ENCODE results near the gene RALBP1.
A peak's percentile ranks its signal among the peaks of the same experiment; 100 is the strongest.
"Not testable (repeated sequence)": the region's sequence is repeated elsewhere in the genome, so short reads cannot be mapped to it uniquely, and the experiment has no call there.

The RALBP1 gene

GRCh38 chr18:9483526-9483925 is 8.2 kb downstream of the RALBP1 start:
- no peaks in the 10 kb centered on the region for H3K27me3 ChIP-seq (ENCODE audit: control insufficient read depth, insufficient read depth, low read length)
- no peak overlapping the region for H3K27ac ChIP-seq
- no peak for TF ChIP-seq CTCF (IDR thresholded peaks at IDR 0.05)
- H3K36me3 ChIP-seq (ENCODE audit: control insufficient read depth, insufficient read depth, low read length): no peaks in the 10 kb centered on the region
- H3K4me1 ChIP-seq: peaks cover 1% of the 10 kb centered on the region
- H3K9ac ChIP-seq: no peak overlapping the region
- no peak overlapping the region for H3K4me2 ChIP-seq (ENCODE audit: low read length)
- no peak overlapping the region for H2AFZ ChIP-seq
- peaks cover 47% of the 10 kb centered on the region for H3K79me2 ChIP-seq
- no peaks in the 10 kb centered on the region for H3K9me3 ChIP-seq (ENCODE audit: control insufficient read depth, low read length)
- no peak overlapping the region for H3K4me3 ChIP-seq (ENCODE audit: low read depth, low read length)

- H3K27ac ChIP-seq; H3K4me2 ChIP-seq (ENCODE audit: low read length); H3K4me1 ChIP-seq; H3K9me3 ChIP-seq (ENCODE audit: control insufficient read depth, low read length); H3K27me3 ChIP-seq (ENCODE audit: control insufficient read depth, insufficient read depth, low read length); H3K9ac ChIP-seq; H3K36me3 ChIP-seq (ENCODE audit: control insufficient read depth, insufficient read depth, low read length); H2AFZ ChIP-seq; H3K4me3 ChIP-seq (ENCODE audit: low read depth, low read length): not testable (repeated sequence)
- H3K79me2 ChIP-seq: peaks cover 38% of the 10 kb centered on the region
Measured at GRCh38 chr18:9484856-9485255, 9.5 kb downstream of the RALBP1 start.

DNA sequence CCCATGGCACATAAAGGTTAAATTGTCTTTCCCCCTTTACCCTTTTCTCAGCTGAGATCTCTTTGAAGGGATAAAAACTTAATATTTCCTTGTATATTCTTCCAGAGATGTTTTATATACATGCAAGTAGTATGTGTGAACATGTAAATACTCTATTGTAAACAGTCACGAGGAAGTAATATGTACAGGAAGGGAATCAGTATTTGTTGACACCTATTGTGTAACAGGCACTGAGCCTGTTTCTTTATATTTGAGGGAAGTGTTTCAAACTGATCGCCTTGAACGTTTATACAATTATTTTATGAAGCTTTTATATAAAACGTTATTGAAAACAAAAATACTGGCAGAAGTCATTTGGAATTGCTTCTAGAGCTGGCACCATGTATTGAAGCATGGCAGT is 13.2 kb downstream of the RALBP1 start:
- Histone ChIP-seq H3K4me2 (ENCODE audit: low read length) (no peak overlapping the region), H3K27ac (no peak overlapping the region), H3K4me1 (no peaks in the 10 kb centered on the region)

GRCh38 chr18:9494778-9495331 is 19.5 kb downstream of the RALBP1 start:
- Histone ChIP-seq H3K36me3 (ENCODE audit: control insufficient read depth, insufficient read depth, low read length) (no peaks in the 10 kb centered on the region), H3K27me3 (ENCODE audit: control insufficient read depth, insufficient read depth, low read length) (no peaks in the 10 kb centered on the region), H3K9ac (no peak overlapping the region), H3K4me2 (ENCODE audit: low read length) (peak overlapping the region; percentile 60), H2AFZ (no peak overlapping the region), H3K4me3 (ENCODE audit: low read depth, low read length) (no peak overlapping the region), H3K9me3 (ENCODE audit: control insufficient read depth, low read length) (no peaks in the 10 kb centered on the region), H3K79me2 (peaks cover 28% of the 10 kb centered on the region), H3K27ac (no peak overlapping the region), H3K4me1 (peaks cover 18% of the 10 kb centered on the region)
- no peak for TF ChIP-seq CTCF (IDR thresholded peaks at IDR 0.05)

More for the DNA sequence above, 13.2 kb downstream of the RALBP1 start:
- H2AFZ ChIP-seq: no peak overlapping the region
- no peaks in the 10 kb centered on the region for H3K9me3 ChIP-seq (ENCODE audit: control insufficient read depth, low read length)
- H3K36me3 ChIP-seq (ENCODE audit: control insufficient read depth, insufficient read depth, low read length): no peaks in the 10 kb centered on the region
- peaks cover 34% of the 10 kb centered on the region for H3K79me2 ChIP-seq
- H3K4me3 ChIP-seq (ENCODE audit: low read depth, low read length): no peak overlapping the region
- no peak overlapping the region for H3K9ac ChIP-seq
- no peak for TF ChIP-seq CTCF (IDR thresholded peaks at IDR 0.05)
- H3K27me3 ChIP-seq (ENCODE audit: control insufficient read depth, insufficient read depth, low read length): no peaks in the 10 kb centered on the region

DNA sequence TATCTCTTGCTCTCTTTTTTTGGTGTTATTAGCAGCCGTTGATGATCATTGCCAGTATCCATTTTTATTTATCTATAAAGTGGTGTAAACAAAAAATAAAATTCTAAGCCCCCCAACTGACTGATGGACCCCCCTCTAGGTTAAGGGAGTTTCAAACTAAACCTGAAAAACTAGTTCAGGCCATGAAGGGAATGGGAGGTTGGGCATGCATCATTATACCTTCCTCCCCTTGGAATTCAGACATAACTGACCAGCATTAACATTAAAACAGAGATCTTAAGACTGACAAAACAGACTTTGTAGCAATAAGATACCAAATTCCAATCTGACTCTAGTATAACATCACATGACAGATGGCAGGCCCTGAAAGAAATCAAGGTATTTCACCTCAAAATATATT is 20.2 kb downstream of the RALBP1 start:
- Histone ChIP-seq H3K4me2 (ENCODE audit: low read length) (peak overlapping the region; percentile 60), H3K27me3 (ENCODE audit: control insufficient read depth, insufficient read depth, low read length) (no peaks in the 10 kb centered on the region), H3K4me3 (ENCODE audit: low read depth, low read length) (peak overlapping the region; percentile 30), H3K27ac (peak overlapping the region; percentile 0), H3K79me2 (peaks cover 31% of the 10 kb centered on the region), H3K36me3 (ENCODE audit: control insufficient read depth, insufficient read depth, low read length) (no peaks in the 10 kb centered on the region), H3K9ac (no peak overlapping the region), H3K9me3 (ENCODE audit: control insufficient read depth, low read length) (no peaks in the 10 kb centered on the region), H2AFZ (no peak overlapping the region), H3K4me1 (peaks cover 18% of the 10 kb centered on the region)
- no peak for TF ChIP-seq CTCF (IDR thresholded peaks at IDR 0.05)

Measured in parathyroid adenoma (tissue), 2 donors.